Upper lobe of left lung (tissue), 6 donors: ENCODE measurements around the gene CDX1. TPM values are rescaled to one million over a fixed set of nuclear protein-coding genes. Genes with fewer than 3 reads are reported as not detected.

Experiments used
- ATAC-seq, 2 donors: fragments of 200-7000 bp; cut with Tn5 transposase; one replicate each; pipeline ENCODE4 v1.9.1; 2022; ENCODE audit warnings: mild to moderate bottlenecking in 2 of 2, moderate library complexity in 2 of 2; ENCODE audit not compliant: low FRiP score in 2 of 2
- DNase-seq, 2 donors: peaks; one replicate each; pipeline ENCODE4 v3.0.0-alpha.2; 2019 to 2020
- H3K27ac ChIP-seq, 4 donors: fragments of 200-600 bp; sonication (generic); one replicate each; pipeline ENCODE4 v1.5.1; 2016 to 2019
- H3K27me3 ChIP-seq, 4 donors: fragments of 200-600 bp; sonication (generic); one replicate each; pipeline ENCODE4 v1.5.1; 2017 to 2019
- H3K36me3 ChIP-seq, 4 donors: fragments of 200-600 bp; sonication (generic); one replicate each; pipeline ENCODE4 v1.5.1; 2016 to 2019
- H3K4me1 ChIP-seq, 4 donors: fragments of 200-600 bp; sonication (generic); one replicate each; pipeline ENCODE4 v1.5.1; 2018 to 2019
- H3K4me3 ChIP-seq, 4 donors: fragments of 200-600 bp; sonication (generic); one replicate each; pipeline ENCODE4 v1.5.1; 2017 to 2019; ENCODE audit warnings: mild to moderate bottlenecking in 2 of 4, moderate library complexity in 1 of 4
- H3K9me3 ChIP-seq, 4 donors: fragments of 200-600 bp; sonication (generic); one replicate each; pipeline ENCODE4 v1.5.1; 2018 to 2019
- EP300 ChIP-seq, 4 donors: sonication (generic); formaldehyde crosslinking; IDR thresholded peaks; one replicate each; pipeline ENCODE4 v1.5.1; 2017; ENCODE audit warnings: antibody characterized with exemption in 4 of 4, control low read depth in 2 of 4
- POLR2A ChIP-seq, 4 donors: fragments of 450-650 bp; IDR thresholded peaks; one replicate each; pipeline ENCODE4 v1.5.1; 2016 to 2017; ENCODE audit warnings: antibody characterized with exemption in 4 of 4, mild to moderate bottlenecking in 2 of 4
- POLR2AphosphoS5 ChIP-seq, 2 donors: sonication (generic); formaldehyde crosslinking; IDR thresholded peaks; one replicate each; pipeline ENCODE4 v1.5.1; 2017; ENCODE audit warnings: antibody characterized with exemption in 2 of 2
- WGBS, 2 donors: methylation state at CpG; one replicate each; pipeline ENCODE4 v1.1.5; 2017 to 2018; 5-methylcytosine and 5-hydroxymethylcytosine counted together
- total RNA-seq, 6 donors: library from RNA; depleted of rRNA in 4 of 6; stranded (reverse); fragments of >200 nt in 4 of 6; gene quantifications; one replicate each; pipeline versions ENCODE4 v1.1.0 to v1.2.1, GENCODE V29; 2016 to 2021
- TF ChIP-seq, protein P1 (sequence below), 6 experiments: fragments of 450-650 bp in 4 of 6; fragments of 200-600 bp in 2 of 6; sonication (generic) in 2 of 6; IDR thresholded peaks; one replicate each; pipeline ENCODE4 v1.5.1; 2016 to 2019; ENCODE audit warnings: antibody characterized with exemption in 6 of 6
- donor health status: DM: no; HTN: no; CAD: no; lungs with moderate emphysema.
- donor health status: DM: no; HTN: yes; CAD: no; lungs with severe emphysema.

The CDX1 gene
- total RNA-seq, 6 donors from 2014 or later: 0.17 to 0.30 TPM; not detected in 4

DNA sequence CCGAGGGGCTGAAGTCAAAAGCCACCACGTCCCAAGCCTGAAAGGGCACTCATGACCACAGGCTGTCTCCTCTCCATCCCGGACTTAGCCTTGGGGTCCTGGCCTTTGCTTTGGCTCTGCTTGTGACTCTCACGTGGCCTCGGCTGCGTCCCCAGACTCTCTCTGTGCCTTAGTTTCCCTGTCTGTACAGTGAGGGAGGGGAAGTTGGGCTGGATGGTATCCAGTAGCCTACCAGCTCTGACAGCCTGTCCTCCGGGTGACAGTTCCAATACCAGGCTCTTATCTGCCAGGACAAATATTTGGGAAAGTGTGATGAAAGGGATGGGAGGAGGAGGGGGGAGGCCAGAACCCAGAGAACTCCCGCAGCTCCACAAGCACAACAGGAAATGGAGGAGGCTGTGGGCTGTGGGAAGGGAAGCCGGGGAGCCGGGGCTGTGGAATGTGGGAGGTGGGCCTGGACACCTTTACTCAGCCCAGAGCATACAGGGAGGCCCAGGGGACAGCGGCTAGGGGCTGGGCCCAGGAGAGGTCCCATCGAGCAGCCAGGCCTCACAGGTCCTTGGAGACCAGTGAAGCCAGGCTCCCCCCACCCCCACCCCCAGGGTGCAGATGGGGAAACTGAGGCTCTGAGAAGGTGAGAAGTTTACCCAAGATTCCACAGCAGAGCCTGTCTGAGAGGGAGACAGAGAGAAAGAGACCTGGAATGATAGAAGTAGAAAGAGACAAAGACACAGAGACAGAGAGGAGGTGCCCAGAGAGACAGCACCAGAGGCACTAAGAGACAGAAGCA is 29.2 kb upstream of the CDX1 start:
- Histone ChIP-seq H3K4me1 (peaks cover 23 to 37% (median 30%) of the 10 kb centered on the region in 4 donors), H3K36me3 (peaks cover 0 to 3% (median 0%) of the 10 kb centered on the region in 4 donors), H3K27me3 (no peaks in the 10 kb centered on the region), H3K27ac (peak overlapping the region; percentile 63 to 84 (median 79)), H3K9me3 (no peaks in the 10 kb centered on the region), H3K4me3 (no peak overlapping the region)
- 24 to 46% methylated on average over 10 to 12 of the region's 12 CpGs for WGBS, 2 donors
- ATAC-seq (no peak), DNase-seq (peak in 1 of 2 donors; percentile 33)
- TF ChIP-seq POLR2AphosphoS5 (IDR thresholded peaks at IDR 0.05) (no peak), POLR2A (IDR thresholded peaks at IDR 0.05) (no peak), EP300 (IDR thresholded peaks at IDR 0.05) (no peak)
- TF ChIP-seq, protein P1, sequence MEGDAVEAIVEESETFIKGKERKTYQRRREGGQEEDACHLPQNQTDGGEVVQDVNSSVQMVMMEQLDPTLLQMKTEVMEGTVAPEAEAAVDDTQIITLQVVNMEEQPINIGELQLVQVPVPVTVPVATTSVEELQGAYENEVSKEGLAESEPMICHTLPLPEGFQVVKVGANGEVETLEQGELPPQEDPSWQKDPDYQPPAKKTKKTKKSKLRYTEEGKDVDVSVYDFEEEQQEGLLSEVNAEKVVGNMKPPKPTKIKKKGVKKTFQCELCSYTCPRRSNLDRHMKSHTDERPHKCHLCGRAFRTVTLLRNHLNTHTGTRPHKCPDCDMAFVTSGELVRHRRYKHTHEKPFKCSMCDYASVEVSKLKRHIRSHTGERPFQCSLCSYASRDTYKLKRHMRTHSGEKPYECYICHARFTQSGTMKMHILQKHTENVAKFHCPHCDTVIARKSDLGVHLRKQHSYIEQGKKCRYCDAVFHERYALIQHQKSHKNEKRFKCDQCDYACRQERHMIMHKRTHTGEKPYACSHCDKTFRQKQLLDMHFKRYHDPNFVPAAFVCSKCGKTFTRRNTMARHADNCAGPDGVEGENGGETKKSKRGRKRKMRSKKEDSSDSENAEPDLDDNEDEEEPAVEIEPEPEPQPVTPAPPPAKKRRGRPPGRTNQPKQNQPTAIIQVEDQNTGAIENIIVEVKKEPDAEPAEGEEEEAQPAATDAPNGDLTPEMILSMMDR (IDR thresholded peaks at IDR 0.05): no peak

DNA sequence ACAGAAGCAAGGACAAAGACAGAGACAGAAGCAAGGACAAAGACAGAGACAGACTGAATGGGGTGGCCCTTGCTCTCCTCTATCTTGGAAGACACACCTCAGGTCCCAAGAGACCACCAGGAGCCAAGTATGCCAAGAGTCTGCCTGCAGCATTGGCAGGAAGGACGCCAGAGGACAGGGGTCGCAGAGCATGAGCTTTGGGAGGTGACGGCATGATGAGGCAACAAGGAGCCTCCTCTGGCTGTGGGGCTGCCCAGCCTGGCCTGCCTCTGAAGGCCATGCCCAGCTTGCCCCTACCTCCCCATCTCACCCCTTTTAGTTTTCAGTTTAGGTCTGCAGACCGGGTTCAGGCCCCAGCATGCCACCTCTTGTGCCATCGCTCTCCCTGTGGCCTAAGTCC is 28.6 kb upstream of the CDX1 start:
- no peaks in the 10 kb centered on the region for H3K9me3 ChIP-seq
- 83% methylated on average over 4 to 5 of the region's 5 CpGs for WGBS, 2 donors
- ATAC-seq (no peak), DNase-seq (peak in 1 of 2 donors; percentile 33)
- H3K4me3 ChIP-seq: no peak overlapping the region
- peaks cover 0 to 3% (median 0%) of the 10 kb centered on the region in 4 donors for H3K36me3 ChIP-seq
- TF ChIP-seq EP300 (IDR thresholded peaks at IDR 0.05) (no peak), POLR2AphosphoS5 (IDR thresholded peaks at IDR 0.05) (no peak), POLR2A (IDR thresholded peaks at IDR 0.05) (no peak)
- TF ChIP-seq, protein P1 (IDR thresholded peaks at IDR 0.05): no peak
- H3K4me1 ChIP-seq: peaks cover 25 to 38% (median 27%) of the 10 kb centered on the region in 4 donors
- H3K27me3 ChIP-seq: no peaks in the 10 kb centered on the region
- peak overlapping the region; percentile 63 to 84 (median 79) for H3K27ac ChIP-seq

DNA sequence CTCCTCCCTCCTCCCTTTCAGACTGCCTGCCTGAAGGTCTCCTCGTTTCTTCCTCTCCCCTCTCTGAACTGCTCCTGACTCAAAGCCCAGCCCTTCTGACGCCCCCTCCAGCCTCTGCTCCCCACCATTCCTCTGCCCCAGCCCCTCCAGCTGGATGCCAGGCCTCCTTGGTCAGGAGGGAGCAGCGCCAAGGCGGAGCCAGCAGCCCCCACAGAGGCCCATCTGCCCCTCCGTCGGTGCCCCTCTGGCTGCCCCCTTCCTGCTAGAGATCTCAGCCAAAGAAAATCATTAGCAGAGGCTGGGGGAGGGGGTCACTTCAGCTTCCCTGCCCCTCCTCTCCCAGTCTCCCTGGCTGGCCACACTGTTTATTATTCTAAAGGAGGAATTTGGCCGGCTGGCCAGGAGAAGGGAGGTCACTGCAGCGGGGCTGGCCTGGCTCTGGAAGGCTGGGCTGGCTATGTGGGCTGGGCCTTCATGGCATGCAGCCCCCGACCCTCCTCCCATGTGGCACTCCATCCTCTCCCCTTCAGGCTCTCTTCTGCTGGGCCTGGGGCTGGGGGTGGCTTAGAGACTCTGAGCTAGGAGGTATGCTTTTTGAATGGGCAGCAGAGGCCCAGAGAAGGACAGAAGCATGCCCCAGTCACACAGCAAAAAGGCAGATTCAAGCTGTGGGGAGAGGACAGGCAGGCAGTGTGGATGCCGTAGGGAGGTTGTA is 27.9 kb upstream of the CDX1 start:
- 48 to 57% methylated on average over 9 to 10 of the region's 10 CpGs for WGBS, 2 donors
- H3K36me3 ChIP-seq: no peaks in the 10 kb centered on the region
- ATAC-seq (no peak), DNase-seq (peak in 1 of 2 donors; percentile 52)
- TF ChIP-seq POLR2A (IDR thresholded peaks at IDR 0.05) (no peak), POLR2AphosphoS5 (IDR thresholded peaks at IDR 0.05) (no peak), EP300 (IDR thresholded peaks at IDR 0.05) (no peak)
- TF ChIP-seq, protein P1 (IDR thresholded peaks at IDR 0.05): no peak
- H3K27ac ChIP-seq: peak overlapping the region; percentile 63 to 84 (median 79)
- peaks cover 25 to 41% (median 29%) of the 10 kb centered on the region in 4 donors for H3K4me1 ChIP-seq
- no peaks in the 10 kb centered on the region for H3K9me3 ChIP-seq
- H3K27me3 ChIP-seq: no peaks in the 10 kb centered on the region
- H3K4me3 ChIP-seq: no peak overlapping the region

DNA sequence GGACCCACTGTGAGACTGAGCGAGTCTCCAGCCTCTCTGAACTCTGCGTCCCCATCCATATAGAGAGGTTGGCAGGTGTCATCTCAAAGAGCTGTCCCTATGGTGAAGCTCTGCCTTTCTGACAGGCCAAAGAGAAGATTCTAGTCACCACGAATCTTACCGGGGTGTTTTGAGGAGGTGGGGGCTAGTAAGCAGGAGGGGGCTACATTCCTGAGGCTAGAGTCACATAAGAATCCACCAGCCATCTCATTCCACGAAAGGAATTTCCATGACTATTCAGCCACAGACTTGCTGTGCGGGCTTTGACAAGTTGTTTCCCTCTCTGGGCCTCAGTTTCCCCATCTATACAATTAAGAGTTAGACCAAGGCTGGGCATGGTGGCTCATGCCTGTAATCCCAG is 27.2 kb upstream of the CDX1 start:
- peaks cover 25 to 44% (median 29%) of the 10 kb centered on the region in 4 donors for H3K4me1 ChIP-seq
- no peaks in the 10 kb centered on the region for H3K9me3 ChIP-seq
- no peak for TF ChIP-seq EP300 (IDR thresholded peaks at IDR 0.05)
- TF ChIP-seq, protein P1 (IDR thresholded peaks at IDR 0.05): no peak
- no peak for TF ChIP-seq POLR2AphosphoS5 (IDR thresholded peaks at IDR 0.05)
- TF ChIP-seq POLR2A (IDR thresholded peaks at IDR 0.05): no peak
- ATAC-seq: no peak
- H3K27me3 ChIP-seq: no peaks in the 10 kb centered on the region
- no peak overlapping the region for H3K4me3 ChIP-seq
- WGBS, 2 donors: 65 to 94% methylated on average over 2 to 6 of the region's 6 CpGs
- DNase-seq: no peak
- H3K27ac ChIP-seq: peak overlapping the region; percentile 63 to 84 (median 79)
- no peaks in the 10 kb centered on the region for H3K36me3 ChIP-seq
